Limb (tissue), 2 donors: Measurements from ENCODE around the gene MAP1LC3B.

Source experiments
- DNase-seq, 2 donors: peaks; one replicate each; pipeline ENCODE4 v3.0.0-alpha.2; 2016; ENCODE audit errors: extremely low spot score in 2 of 2

Gene MAP1LC3B

DNA sequence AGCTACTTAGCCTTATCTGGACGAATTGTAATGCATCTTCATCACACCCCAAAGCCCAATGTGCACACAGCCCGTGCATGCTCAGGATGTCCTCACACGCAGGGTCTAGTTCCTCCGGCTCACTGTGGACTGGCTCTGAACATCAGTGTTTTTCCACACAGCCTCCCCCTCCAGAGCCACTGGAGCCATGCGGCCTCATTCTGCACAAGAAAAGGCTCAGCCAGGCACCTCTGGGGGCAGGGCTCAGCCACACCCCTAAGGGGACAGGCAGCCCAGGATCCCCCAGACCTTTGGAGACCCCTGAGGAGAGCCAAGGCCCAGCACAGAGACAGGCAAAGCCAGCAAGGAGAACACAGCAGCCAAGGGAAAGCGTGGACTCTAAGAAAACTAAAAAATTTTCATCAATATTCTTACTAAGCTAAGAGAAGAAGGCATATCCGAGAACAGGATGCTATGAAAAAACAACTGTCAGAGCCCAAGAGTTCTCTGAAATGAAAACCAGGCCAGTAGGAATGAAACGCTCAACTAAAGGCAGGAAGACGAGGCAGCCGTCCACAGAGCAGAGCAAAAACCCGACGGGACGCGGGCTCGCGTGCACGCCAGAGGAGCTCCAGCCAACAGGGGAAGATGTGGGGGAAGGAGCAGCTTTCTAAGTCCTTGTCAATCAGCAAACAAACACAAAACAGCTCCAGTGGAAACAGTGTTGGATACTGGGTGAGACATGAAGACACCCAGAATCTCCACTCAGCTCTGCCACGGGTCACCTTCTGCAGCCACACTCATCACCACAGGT is 34.5 kb downstream of the MAP1LC3B start:
- DNase-seq: no peak

DNA sequence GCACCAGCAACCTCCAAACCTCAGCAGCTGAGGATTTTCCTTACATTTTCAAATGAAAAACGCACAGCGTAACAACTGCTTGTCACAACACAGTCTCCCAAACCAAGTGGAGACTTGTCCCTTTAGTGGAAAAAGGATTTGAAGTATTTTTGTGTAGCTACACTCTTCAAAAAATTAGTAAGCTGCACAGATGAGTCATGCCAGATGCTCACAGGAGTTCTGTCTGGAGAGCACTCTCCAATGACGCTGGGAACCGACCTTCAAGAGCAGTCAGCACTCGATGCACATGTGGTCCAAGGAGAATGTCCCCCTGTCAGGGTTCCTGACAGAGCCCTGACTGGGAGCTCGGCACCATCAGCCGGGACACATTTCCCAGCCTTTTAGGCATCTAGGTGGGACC is 39.8 kb downstream of the MAP1LC3B start:
- no peak for DNase-seq

DNA sequence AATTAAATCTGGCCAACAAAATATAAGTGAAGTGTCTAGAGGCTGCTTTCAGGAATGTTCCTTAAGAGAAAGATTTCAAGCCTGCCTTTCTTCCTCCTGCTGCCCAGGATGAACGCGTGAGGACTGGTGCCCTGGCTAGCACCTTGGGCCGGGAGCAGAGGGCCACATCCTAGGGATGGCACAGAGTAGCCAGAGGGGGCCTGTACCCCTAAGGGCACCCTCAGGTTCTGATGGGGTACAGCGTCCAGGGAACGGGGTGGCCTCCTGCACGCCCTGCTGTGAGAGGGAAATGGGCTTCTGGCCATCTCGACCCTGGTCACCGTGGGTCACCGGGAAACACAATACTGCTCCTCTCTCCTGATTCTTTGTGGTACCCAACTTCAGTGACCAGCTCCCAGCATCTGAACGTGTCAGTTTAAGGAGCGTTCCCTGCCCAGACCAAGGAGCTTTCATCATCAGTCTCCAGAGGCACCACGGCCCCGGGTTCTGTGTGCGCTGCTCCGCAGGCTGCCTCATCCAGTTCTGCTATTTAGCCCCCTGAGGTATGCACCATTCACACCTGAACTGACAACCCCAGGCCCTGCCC is 40.3 kb downstream of the MAP1LC3B start:
- no peak for DNase-seq

DNA sequence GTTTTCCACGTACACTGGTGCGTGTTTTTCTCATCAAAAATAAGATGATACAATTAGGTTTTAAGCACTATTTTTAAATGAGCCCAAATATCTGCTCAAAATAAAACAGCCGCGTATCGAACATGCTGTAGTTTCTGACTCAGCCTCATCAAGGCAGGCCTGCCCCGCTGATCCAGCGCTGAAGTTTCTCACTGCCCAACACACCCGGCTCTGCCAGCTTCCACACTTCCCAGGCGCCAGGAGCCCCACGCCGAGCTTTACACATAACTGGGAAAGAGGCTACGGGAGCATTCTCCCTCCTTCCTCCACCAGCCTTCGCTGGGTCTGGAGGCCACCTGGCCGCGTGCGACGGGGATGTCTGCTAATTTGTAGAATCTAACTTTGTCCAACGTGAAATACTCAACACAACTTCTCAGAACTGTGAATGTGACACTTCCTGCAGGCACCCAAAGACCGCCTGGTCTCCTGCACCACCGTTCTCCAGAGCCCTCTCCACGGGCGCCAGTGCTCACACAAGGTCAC is 42.1 kb downstream of the MAP1LC3B start:
- no peak for DNase-seq

DNA sequence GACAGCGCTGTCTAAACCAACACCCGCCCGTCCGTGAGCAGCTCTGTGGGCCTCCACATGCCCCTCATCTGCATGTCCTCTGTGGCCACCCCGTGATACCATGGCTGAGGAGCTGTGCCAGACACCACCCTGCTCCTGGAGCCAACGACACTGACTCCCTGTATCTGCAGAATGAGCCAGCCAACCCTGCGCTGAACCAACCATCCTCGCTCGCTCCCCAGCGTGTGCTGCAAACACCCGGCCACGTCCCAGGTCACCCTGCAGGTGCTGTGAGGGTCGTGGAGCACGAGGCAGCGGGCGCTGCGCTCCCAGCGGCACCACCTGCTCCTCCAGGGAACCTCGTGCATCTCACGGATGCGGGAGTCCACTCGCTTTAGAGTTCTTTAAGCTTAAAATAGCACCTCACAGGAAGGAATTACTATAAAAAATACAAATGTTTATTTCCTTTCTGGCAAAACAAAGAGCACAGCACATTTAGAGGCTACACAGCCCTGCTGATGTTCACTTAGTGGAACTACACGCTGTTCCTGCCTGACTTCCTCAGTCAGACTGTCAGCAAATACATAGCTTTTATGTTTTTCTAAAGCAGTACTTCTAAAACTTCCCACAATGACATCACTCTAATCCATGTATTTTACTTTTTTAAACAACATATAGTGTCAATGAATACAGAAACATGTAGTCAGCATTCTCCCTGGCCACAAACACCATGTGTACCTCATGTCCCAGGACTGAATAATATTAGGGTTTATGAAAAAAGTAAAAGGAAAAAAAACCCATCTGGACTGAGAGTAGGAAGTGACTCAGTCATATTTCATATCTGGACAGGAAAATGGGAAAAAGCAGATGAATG is 43.5 kb downstream of the MAP1LC3B start:
- DNase-seq: no peak

DNA sequence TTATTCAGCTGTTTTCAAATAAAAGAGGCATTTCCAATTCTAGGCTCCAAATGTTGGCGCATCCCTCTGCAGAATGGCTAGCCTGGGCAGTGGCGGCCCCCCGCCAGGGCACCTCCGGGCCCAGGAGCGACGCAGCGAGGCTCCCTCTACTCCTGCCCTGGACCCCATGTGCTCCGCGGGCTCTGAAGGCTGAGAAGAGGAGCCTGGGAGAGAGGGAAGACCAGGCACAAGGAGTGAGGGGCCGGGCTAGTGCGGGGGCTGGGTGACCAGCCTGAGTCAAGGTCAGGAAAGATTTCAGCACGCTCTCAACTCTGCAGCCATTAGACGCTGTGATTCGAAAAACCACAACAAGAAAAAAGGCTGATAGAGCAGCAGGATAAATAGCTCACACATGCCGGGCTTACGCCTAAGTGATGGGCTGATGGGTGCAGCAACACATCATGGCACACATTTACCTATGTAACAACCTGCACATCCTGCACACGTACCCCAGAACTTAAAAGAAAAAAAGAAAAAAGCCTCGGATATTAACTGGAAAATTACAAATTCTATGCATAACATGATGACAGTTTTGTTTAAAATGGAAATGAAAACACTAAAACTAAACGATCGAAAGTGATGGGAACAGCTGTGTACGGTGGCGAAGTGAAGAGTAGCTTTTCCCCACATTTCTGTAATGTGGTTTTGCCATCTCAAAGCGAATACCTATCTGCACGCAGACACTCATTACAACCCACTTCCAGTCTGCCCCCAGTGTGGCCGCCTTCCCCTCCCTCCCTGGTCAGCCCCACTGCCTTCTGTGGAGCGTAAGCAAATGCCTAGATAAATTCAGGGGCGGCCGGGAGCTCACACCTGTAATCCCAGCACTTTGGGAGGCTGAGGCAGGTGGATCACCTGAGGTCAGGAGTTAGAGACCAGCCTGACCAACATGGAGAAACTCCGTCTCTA is 44.4 kb downstream of the MAP1LC3B start:
- DNase-seq: no peak

DNA sequence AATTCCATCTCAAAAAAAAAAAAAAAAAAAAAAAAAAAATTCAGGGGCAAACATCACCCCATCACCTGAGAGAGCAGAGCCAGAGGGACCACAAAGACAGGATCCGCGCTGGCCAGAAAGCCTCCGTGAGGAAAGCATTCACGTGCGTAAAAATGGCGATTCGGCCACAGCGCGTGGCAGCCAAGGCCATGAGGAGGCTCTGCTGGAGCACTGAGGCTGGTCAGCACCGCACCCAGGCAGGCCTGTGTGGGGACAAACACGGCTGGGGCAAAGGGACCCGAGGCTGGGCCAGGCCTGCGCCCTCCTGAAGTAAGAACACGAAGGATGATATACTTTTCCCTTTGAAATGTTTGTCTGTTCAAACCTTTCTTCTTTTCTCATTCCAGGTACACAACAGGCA is 45.2 kb downstream of the MAP1LC3B start:
- DNase-seq: no peak

DNA sequence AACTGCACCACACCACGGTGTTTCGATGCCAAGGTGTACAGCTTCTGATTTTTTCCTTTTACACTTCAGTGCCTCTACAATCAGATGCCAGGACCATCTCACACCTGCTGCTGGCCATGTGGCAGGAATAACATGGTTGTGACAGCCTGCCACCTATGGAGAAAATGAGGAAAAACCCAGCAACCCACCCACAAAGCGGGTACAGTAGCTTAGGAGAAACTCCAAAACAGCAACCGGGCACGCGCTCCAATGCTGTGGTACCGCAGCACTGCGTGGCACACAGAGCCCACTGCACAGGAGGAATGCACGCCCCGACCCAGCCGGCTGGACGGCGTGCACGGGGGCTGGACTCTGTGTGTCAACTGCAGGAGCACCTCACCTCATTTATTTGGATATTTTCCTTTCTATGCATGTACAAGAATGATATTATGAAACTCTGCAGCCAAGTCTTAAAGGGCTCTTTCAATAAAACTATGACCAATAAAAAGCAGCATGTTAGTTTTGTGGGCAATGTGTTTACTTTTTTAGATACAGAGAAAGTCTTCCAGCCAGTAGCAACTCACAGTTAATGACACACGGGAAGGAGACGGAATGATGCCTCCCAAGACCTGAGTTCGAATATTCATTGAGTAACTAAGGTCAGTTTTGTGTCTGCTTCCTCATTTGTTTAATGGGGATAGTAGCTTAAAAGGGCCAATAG is 45.9 kb downstream of the MAP1LC3B start:
- no peak for DNase-seq

DNA sequence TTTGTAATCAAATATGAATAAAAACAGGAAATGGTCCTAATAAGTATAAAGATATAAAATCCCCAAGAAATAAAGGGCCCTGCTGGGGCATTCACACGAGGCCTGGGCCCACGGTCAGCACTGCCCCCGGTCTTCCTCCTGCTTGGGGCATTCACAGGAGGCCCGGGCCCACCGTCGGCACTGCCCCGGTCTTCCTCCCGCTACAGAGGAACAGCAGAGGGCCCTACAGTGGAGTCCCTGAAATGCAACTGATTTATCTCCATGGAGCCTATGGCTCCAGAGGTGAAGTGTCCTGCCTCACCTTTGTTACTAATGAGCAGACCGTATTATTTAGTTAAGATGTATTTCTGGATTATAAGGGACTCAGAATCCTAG is 46.5 kb downstream of the MAP1LC3B start:
- no peak for DNase-seq

DNA sequence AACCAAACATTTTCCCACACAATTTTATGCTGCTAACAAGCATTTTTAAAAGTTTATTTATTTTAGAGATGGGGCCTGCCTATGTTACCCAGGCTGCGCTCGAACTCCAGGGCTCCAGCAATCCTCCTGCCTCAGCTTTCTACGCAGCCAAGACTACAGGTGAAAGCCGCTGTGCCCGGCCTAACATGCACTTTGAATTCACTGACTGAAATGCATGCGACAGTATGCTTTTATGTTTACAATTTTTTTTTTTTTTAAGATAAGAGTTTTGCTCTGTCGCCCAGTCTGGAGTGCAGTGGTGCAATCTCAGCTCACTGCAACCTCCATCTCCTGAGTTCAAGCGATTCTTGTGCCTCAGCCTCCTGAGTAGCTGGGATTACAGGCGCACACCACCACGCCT is 47.8 kb downstream of the MAP1LC3B start:
- no peak for DNase-seq

DNA sequence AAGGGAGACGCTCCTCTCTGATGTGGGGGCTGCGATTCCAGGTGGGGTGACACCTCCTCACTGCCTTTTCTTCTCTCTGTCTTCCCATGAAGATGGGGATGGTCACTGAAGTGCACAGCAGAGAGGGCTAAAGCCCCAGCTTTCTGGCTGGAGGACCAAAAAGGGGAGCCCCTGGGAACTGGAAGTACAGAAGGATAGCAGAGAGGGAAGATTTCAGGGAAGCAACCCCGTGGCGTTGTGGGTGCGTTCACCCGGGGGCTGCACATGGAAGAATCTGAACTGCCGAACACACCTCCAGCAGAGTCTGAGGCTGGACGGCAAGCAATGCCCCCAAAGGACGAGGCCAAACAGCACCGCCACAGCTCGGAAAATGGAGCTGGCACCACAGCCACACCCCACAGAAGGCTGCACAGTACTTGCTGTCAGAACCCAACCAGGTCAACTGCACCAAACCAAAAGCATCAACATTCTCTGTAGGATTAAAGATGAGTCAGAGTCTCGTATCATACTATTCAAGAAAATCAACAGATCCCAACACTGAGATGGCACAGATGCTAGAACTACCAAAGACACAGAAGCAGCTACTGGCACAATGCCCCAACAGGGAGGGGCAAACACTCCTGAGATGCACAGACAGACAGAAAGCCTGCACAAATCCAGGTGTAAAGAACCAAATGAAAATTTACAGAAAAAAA is 49.9 kb downstream of the MAP1LC3B start:
- no peak for DNase-seq

DNA sequence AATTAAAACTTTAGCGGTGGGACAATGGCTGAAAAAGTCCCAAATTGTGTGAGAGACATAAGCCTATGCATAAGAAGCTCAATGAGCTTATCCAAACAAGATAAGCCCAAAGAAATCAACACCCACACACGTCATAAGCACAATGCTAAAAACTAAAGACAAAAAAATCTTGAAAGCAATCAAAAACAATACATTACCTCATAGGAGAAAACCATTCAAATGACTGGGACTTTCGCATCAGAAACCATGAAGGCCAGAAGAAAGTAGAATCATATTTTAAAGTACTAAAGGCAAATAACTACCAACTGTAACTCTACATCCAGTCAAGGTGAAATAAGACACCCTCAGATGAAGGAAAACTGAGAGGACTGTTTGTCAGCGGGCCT is 50.4 kb downstream of the MAP1LC3B start:
- no peak for DNase-seq

DNA sequence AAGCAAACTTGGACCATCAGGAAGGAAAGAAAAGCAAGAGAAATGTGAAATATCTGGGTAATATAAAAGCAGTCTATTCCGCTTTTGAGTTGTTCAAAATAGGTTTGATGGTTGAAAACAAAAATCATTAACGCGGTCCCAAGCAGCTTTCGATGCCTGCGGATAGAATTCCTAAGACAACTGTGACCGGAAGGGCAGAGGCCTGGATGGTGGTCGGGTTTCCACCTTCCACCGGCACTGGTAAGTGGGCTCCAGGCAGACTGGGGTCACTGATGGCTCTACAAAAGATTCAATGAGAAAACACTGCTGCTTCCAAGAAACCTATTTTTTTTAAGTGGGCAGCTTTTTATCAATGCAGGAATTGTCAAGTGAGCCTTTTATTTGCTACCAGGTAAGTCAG is 50.9 kb downstream of the MAP1LC3B start:
- DNase-seq: no peak

DNA sequence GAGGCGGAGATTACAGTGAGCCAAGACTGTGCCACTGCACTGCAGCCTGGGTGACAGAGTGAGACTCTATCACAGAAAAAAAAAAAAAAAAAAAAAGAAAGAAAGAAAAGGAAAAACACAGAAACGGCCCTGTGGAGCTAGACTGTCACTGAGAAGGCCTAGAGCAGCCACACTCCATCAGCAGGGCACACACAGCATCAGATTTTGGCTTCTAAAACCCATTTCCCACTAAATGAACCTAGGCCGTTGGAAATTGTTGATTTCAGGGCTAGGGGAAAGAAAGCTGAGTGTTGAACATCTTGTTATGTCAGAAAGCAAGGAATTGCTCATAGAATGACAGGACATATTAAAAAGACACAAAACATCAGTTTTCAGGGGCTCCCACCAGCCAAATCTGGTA is 51.8 kb downstream of the MAP1LC3B start:
- no peak for DNase-seq

DNA sequence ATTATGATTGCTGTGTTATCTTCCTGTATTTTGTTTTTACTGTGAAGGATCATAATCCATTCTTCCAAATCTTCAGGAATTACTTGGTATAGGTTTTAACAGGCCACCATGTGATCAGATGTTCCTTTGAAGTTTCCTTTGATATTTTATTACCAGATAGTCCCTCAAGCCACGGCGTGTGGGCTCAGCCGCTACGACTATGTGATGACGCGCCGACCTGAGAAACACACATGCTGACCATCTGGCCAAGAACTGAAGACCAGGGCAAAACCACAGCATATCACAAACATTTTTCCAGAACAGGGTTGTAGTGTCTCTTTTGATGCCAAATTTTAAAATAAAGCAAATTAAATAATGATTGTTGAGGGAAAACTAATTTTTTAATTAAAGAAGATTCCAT is 53.4 kb downstream of the MAP1LC3B start:
- DNase-seq: no peak

DNA sequence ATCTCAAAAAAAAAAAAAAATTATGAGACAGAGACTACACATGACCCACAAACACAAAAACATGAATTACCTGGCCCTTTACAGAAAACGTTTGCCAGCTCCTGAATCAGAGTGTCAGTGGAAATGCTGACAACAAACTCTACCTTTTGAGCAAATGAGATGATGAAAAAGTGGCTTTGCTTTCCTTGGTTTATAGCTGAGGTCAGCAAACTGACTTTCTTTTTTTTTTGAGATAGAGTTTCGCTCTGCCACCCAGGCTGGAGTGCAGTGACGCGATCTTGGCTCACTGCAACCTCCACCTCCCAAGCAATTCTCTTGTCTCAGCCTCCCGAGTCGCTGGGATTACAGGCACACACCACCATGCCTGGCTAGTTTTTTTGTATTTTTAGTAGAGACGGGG is 54.3 kb downstream of the MAP1LC3B start:
- DNase-seq: no peak

DNA sequence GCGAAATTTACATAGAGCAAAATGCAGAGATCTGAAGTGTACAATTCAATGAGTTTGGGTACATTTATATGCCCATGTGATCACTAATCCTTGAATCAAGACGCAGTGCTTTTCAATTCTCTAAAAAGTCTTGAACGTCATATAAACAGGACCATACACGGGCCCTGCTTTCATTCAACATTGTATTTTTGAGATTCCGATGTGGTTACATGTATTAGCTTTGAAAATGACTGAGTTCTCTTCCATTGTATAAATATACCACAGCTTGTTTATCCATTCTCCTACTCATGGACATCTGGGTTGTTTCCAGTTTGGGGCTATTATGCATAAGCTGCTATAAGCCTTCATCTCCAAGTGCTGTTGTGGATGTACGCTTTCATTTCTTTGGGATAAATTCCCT is 55.2 kb downstream of the MAP1LC3B start:
- DNase-seq: no peak

DNA sequence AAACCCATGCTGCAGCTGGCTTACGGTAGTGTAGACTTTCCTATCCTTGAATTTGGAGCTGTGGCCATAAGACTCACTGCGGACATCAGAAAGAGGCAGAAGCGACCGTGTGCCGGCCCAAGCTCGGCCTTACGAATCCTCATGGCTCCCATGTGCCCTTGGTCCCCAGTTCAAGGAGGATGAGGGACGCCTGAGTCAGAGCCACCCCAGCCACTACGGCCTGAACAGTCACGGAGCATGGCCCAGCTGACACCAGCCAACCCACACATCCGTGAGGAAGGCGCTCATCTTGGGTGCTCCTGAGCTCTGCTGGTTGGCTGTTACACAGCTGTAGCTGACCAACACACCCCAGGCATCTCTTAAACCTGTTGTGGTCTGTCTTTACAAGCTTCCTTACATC is 56.7 kb downstream of the MAP1LC3B start:
- no peak for DNase-seq

DNA sequence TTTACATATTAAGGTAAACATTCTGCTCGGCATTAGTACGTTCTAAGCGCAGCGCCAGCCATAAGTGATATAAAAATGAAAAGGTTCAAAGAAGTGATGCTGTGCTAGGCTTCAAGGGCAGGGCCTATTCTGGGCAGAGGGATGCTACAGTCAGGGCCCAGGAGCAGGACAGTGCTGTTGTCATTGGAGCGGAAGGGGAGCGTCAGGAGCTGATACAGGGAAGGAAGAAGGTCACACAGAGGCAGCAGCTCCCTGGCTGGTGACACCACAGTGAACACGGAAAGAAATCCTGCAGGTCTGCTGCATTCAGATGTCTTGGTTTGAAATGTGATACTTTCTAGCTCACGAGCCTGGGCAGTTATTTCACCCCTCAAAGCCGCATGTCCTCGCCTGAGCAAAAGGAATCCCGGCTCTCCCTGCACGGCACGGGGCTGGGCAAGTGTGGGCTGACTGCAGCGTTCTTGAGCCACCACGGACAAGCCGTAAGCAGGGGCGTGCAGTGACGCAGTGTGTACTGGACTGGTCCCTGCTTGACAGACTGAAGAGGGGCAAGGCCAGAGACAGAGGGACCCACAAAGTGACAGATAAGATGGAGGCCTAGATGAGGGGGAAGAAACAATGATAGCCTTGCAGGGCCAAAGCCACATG is 59.6 kb downstream of the MAP1LC3B start:
- DNase-seq: no peak
